Fibroblast of lung (primary cell): Measurements from ENCODE around the gene SCAPER.

Experiments
- CTCF ChIP-seq, 2 donors: IDR thresholded peaks in 1 of 2; conservative IDR thresholded peaks in 1 of 2; 1 replicate in 1 of 2; 2 replicates in 1 of 2; pipeline ENCODE4 v1.5.1; 2011 to 2012; ENCODE audit warnings: low read length in 2 of 2, control low read depth in 1 of 2, inconsistent platforms in 1 of 2, low read depth in 1 of 2, mild to moderate bottlenecking in 1 of 2
- EZH2 ChIP-seq: IDR thresholded peaks from 2 replicates; pipeline ENCODE4 v1.5.1; 2012; ENCODE audit warnings: low read length, control low read depth, mild to moderate bottlenecking; ENCODE audit errors: missing control alignments

DNA sequence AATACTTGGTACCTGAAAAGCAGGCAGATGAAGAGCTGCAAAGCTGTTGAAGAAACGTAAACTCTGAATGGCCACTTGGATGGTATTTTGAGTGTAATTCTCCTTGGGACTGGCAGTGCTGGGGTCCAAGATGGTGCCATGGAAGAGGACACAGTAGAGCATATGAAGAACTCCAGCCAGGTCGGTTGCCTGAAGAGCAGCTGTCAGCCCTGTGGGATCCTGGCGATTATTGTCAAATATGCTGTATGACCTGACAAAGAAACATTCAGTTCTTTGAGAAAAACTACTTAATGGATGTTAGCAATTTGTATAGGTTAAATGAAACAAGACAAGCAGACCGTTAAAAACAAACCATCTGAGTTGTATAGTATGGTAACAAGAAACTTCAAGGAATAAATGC lies 523.8 kb downstream of the SCAPER start:
- no peak for TF ChIP-seq CTCF (conservative IDR thresholded peaks at IDR 0.05 in 1 of 2, IDR thresholded peaks at IDR 0.05 in 1 of 2; ENCODE audit: low read depth in 1 of 2, low read length in 2 of 2)
- TF ChIP-seq EZH2: no peak
